Upper lobe of right lung (tissue), 1 donor: ENCODE measurements around the gene HIGD1B. TPM values are rescaled to one million over a fixed set of nuclear protein-coding genes. Genes with fewer than 3 reads are reported as not detected.
A peak's percentile ranks its signal among the peaks of the same experiment; 100 is the strongest.

Experiments
- ATAC-seq: fragments of 200-7000 bp; cut with Tn5 transposase; one replicate; pipeline ENCODE4 v1.9.1; 2020; ENCODE audit warnings: mild to moderate bottlenecking, moderate library complexity
- DNase-seq: peaks from one replicate; pipeline ENCODE4 v3.0.0-alpha.2; 2020
- H3K27ac ChIP-seq: fragments of 200-600 bp; one replicate; pipeline ENCODE4 v1.8.0; 2022
- H3K27me3 ChIP-seq: fragments of 200-600 bp; one replicate; pipeline ENCODE4 v1.8.0; 2022; ENCODE audit warnings: mild to moderate bottlenecking
- H3K36me3 ChIP-seq: fragments of 200-600 bp; one replicate; pipeline ENCODE4 v1.8.0; 2022
- H3K4me1 ChIP-seq: fragments of 200-600 bp; one replicate; pipeline ENCODE4 v1.8.0; 2022
- H3K4me3 ChIP-seq: fragments of 200-600 bp; one replicate; pipeline ENCODE4 v1.8.0; 2022; ENCODE audit warnings: mild to moderate bottlenecking
- H3K9me3 ChIP-seq: fragments of 200-600 bp; one replicate; pipeline ENCODE4 v1.8.0; 2022
- intact Hi-C: fragments of 100-400 bp; cut with DNase I; formaldehyde crosslinking; loops from one replicate; pipeline ENCODE4 v1.11.0; 2022
- total RNA-seq: library from RNA; stranded (reverse); fragmentation: NEBNext Ultra II Directional; extraction: Animal tissue kit (Norgen Biotek cat#: 25700); gene quantifications from one replicate; pipeline ENCODE4 v1.2.1, GENCODE V29; 2021
- TF ChIP-seq, protein P1 (sequence below): fragments of 200-600 bp; IDR thresholded peaks from one replicate; pipeline ENCODE4 v1.8.0; 2022; ENCODE audit warnings: antibody characterized with exemption
- donor health status: DM: no; HTN: yes; CAD: no; lungs with severe emphysema.

Gene HIGD1B
- total RNA-seq, 1 donor from 2014 or later = 36.4 TPM

DNA sequence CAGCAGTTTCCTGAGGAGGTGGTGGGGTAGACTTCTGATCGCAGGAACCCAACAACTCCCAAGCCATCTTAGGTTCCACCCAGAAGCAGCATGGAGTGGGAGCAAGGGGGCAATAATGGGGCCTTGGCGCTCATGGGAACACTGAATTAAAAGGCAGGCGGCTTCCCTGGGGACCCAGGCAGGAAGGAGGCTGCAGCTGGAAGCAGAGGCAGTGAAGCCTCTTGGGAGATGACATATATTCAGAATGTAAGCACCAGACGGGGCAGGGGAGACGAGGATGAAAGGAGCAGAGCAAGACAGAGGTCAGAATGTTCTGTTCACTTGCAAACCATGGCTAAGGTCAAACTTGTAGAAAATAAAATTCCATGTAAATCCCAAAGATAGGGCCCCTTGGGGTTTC is 2.9 kb downstream of the HIGD1B start:
- no peak for ATAC-seq
- no peaks in the 10 kb centered on the region for H3K4me1 ChIP-seq
- TF ChIP-seq, protein P1, sequence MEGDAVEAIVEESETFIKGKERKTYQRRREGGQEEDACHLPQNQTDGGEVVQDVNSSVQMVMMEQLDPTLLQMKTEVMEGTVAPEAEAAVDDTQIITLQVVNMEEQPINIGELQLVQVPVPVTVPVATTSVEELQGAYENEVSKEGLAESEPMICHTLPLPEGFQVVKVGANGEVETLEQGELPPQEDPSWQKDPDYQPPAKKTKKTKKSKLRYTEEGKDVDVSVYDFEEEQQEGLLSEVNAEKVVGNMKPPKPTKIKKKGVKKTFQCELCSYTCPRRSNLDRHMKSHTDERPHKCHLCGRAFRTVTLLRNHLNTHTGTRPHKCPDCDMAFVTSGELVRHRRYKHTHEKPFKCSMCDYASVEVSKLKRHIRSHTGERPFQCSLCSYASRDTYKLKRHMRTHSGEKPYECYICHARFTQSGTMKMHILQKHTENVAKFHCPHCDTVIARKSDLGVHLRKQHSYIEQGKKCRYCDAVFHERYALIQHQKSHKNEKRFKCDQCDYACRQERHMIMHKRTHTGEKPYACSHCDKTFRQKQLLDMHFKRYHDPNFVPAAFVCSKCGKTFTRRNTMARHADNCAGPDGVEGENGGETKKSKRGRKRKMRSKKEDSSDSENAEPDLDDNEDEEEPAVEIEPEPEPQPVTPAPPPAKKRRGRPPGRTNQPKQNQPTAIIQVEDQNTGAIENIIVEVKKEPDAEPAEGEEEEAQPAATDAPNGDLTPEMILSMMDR = no peak
- no peaks in the 10 kb centered on the region for H3K9me3 ChIP-seq
- H3K4me3 ChIP-seq = no peak overlapping the region
- intact Hi-C loops = no loop called here
- no peaks in the 10 kb centered on the region for H3K27me3 ChIP-seq
- H3K36me3 ChIP-seq = peaks cover 58% of the 10 kb centered on the region
- DNase-seq = no peak
- peak overlapping the region; percentile 26 for H3K27ac ChIP-seq

DNA sequence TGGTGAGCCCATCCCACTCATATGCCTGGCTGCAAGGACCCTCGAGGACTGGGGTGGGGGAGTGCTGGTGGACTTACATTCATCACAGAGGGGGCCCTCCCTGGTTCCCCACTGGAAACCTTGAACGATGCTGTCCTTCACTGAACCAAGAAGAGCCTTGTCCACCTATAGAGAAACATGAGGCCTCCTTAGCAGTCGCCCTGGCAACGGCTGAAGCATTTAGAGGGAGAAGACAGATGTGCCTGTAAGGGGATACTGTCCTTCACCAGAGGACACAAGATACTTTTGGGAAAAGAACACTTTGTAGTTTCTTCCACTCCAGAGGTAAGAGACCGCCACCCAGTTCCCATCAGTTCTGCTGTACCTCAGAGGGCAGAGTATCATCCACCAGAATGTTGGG is 6.5 kb downstream of the HIGD1B start:
- TF ChIP-seq, protein P1 = no peak
- no peak for ATAC-seq

DNA sequence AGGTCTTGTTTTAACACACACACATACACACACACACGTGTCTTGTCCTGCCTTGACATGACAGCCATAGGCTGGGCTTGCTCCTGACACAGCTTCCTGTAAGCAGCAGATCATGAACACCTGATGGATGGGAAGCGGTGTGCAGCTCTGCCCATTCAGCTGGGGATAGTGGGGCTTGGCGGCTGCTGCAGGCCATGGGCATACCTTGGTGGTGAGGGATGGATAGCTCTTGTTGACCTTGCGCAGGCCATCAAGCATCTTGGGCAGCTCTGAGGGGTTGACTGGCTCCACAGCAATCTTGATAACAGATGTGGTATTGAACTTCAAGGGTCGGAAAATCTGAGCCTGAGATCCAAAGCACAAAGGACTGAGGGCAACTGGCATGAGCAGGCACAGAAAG is 12.0 kb downstream of the HIGD1B start:
- Histone ChIP-seq H3K4me3 (no peak overlapping the region), H3K4me1 (no peaks in the 10 kb centered on the region), H3K9me3 (no peaks in the 10 kb centered on the region), H3K36me3 (peaks cover 99% of the 10 kb centered on the region), H3K27ac (no peak overlapping the region), H3K27me3 (no peaks in the 10 kb centered on the region)
- ATAC-seq = no peak
- intact Hi-C loops = no loop called here
- TF ChIP-seq, protein P1 = no peak
- no peak for DNase-seq

More for the DNA sequence above, 6.5 kb downstream of the HIGD1B start:
- H3K27me3 ChIP-seq = no peaks in the 10 kb centered on the region
- intact Hi-C loops = no loop called here
- H3K9me3 ChIP-seq = no peaks in the 10 kb centered on the region
- no peak for DNase-seq
- H3K36me3 ChIP-seq = peaks cover 93% of the 10 kb centered on the region
- H3K4me3 ChIP-seq = no peak overlapping the region
- H3K4me1 ChIP-seq = no peaks in the 10 kb centered on the region
- H3K27ac ChIP-seq = no peak overlapping the region

DNA sequence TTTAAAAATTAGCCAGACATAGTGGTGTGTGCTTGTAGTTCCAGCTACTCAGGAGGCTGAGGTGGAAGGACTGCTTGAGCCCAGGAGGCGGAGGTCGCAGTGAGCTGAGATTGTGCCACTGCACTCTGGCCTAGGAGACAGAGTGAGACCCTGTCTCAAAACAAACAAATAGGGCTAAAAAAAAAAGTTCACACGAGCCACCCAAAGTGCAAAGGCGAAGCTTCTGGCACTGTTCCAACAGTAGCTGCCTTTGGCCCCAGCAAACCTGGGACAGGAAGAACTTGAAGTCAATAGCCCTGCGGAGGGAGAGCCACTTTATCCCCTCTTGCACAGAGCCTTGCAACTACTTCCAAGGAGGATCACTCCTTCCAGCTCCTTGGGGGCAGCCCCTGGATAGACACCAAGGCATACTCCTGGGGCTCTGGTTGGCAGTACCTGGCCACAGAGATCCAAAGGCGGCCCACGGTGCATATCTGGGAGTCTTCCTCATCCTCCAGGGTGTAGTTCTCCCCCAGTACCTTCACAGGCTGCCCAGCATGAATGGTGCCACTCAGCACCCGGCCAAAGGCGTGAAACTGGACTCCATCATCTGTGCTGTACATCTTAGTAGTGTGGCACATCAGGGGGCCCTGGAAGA is 14.7 kb downstream of the HIGD1B start:
- Histone ChIP-seq H3K27ac (peak overlapping the region; percentile 3), H3K36me3 (peaks cover 93% of the 10 kb centered on the region), H3K4me1 (no peaks in the 10 kb centered on the region), H3K4me3 (no peak overlapping the region), H3K27me3 (no peaks in the 10 kb centered on the region), H3K9me3 (no peaks in the 10 kb centered on the region)
- DNase-seq = no peak
- intact Hi-C loops = no loop called here
- TF ChIP-seq, protein P1 = no peak
- no peak for ATAC-seq

DNA sequence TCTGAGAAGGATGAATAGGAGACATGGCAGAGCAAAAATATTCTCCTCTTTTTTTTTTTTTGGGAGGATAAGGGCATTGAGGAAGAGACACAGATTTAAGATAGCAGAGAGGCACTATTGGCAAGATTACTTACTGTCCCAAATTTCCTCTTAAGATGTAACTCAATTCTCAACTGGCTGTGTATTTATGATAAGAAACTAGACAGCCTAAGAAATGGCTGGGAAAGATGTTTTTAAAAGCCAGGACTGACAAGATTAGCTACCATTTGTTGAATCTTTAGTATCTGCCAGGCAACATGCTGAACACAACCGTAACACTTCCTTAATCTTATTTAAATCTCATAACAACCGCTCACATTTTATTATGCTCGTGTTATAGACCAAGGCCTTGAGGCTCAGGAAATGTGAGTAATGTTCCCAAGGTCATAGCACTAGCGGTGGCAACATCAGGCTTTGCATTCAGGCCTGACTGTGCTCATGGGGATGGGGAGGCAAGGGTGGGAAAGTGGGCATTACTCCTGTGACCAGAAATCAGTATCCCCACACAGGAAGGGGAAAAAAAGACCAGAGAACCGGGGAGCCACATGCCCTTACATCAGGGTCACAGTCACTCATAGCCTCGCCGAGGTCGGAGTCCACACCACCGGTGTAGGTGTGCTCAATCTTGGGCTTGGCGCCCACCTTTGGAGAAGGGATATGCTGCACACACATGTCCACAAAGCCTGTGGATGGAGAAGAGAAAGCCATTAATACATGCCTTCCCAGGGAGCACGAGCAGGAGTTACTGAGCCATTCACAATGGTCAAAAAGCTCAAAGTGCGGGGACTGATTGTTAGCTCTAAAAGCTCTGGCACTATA is 15.6 kb downstream of the HIGD1B start:
- intact Hi-C loops = no loop called here
- no peaks in the 10 kb centered on the region for H3K9me3 ChIP-seq
- peak overlapping the region; percentile 3 for H3K27ac ChIP-seq
- H3K27me3 ChIP-seq = no peaks in the 10 kb centered on the region
- TF ChIP-seq, protein P1 = no peak
- H3K4me1 ChIP-seq = no peaks in the 10 kb centered on the region
- H3K36me3 ChIP-seq = peaks cover 92% of the 10 kb centered on the region
- no peak overlapping the region for H3K4me3 ChIP-seq
- DNase-seq (no peak), ATAC-seq (no peak)
